SK-N-SH treated with all-trans-retinoic acid at 6 μM for 48 hours (cell line): ENCODE results near the gene RTN4RL1.

ENCODE experiments used
- ARNTL ChIP-seq: fragments of 450-650 bp; formaldehyde crosslinking; IDR thresholded peaks from 2 replicates; pipeline ENCODE4 v1.5.0; 2020; ENCODE audit warnings: low read depth, mild to moderate bottlenecking, moderate library complexity, borderline replicate concordance
- CREB5 ChIP-seq: fragments of 250-450 bp; sonication (Bioruptor Pico); IDR thresholded peaks from 2 replicates; pipeline ENCODE4 v1.5.1; 2020; ENCODE audit warnings: low read depth, mild to moderate bottlenecking, moderate library complexity
- ESRRG ChIP-seq: fragments of 250-450 bp; sonication (Bioruptor Pico); IDR thresholded peaks from 2 replicates; pipeline ENCODE4 v1.6.1; 2021; ENCODE audit warnings: mild to moderate bottlenecking
- OSR1 ChIP-seq: fragments of 250-450 bp; sonication (Bioruptor Pico); IDR thresholded peaks from 2 replicates; pipeline ENCODE4 v1.8.0; 2022; ENCODE audit warnings: moderate library complexity, mild to moderate bottlenecking, inconsistent platforms
- PATZ1 ChIP-seq: fragments of 250-450 bp; sonication (Bioruptor Pico); IDR thresholded peaks from 2 replicates; pipeline ENCODE4 v1.8.0; 2020; ENCODE audit warnings: mild to moderate bottlenecking, moderate library complexity, borderline replicate concordance
- SNAI2 ChIP-seq: fragments of 250-450 bp; sonication (Bioruptor Pico); IDR thresholded peaks from 2 replicates; pipeline ENCODE4 v1.5.0; 2020; ENCODE audit warnings: mild to moderate bottlenecking, moderate library complexity
- ZFP3 ChIP-seq: fragments of 250-450 bp; sonication (Bioruptor Pico); IDR thresholded peaks from 2 replicates; pipeline ENCODE4 v1.5.0; 2020; ENCODE audit warnings: mild to moderate bottlenecking, moderate library complexity
- ZNF565 ChIP-seq: fragments of 450-650 bp; formaldehyde crosslinking; conservative IDR thresholded peaks from 2 replicates; pipeline ENCODE4 v1.5.0; 2020; ENCODE audit warnings: low read depth, mild to moderate bottlenecking, moderate library complexity
- ZNF70 ChIP-seq: fragments of 450-650 bp; formaldehyde crosslinking; IDR thresholded peaks from 2 replicates; pipeline ENCODE4 v1.5.0; 2020; ENCODE audit warnings: mild to moderate bottlenecking, moderate library complexity
- TF ChIP-seq, protein P1 (sequence below): fragments of 250-450 bp; sonication (Bioruptor Pico); IDR thresholded peaks from 2 replicates; pipeline ENCODE4 v1.8.0; 2021; ENCODE audit warnings: low read depth, mild to moderate bottlenecking, moderate library complexity, borderline replicate concordance

DNA sequence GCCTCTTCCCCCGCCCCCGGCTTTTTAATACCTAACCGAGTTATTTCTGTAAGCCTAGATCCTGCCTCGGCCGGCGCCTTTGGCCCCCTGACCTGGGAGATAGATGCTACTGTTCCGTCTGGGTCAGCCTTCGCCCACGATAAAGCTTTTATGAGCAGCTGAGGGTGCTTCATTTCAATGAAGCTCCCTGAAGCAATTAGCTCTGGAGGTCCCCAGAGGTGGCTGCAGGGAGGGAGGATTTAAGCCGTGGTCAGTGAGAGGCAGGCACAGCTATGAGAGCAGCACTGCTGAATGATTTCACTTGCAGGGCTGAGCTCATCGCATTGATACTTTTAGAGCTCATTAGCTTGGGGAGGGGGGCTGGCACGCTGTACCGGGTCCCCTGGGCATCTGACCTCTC lies 105.9 kb downstream of the RTN4RL1 start:
- no peak for TF ChIP-seq ZNF565 (CRISPR knock-in tag)
- TF ChIP-seq CREB5 = no peak
- no peak for TF ChIP-seq ESRRG (CRISPR knock-in tag)
- no peak for TF ChIP-seq OSR1
- TF ChIP-seq ZNF70 (CRISPR knock-in tag) = no peak
- TF ChIP-seq, protein P1, sequence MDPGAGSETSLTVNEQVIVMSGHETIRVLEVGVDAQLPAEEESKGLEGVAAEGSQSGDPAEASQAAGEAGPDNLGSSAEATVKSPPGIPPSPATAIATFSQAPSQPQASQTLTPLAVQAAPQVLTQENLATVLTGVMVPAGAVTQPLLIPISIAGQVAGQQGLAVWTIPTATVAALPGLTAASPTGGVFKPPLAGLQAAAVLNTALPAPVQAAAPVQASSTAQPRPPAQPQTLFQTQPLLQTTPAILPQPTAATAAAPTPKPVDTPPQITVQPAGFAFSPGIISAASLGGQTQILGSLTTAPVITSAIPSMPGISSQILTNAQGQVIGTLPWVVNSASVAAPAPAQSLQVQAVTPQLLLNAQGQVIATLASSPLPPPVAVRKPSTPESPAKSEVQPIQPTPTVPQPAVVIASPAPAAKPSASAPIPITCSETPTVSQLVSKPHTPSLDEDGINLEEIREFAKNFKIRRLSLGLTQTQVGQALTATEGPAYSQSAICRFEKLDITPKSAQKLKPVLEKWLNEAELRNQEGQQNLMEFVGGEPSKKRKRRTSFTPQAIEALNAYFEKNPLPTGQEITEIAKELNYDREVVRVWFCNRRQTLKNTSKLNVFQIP = no peak
- TF ChIP-seq ARNTL (CRISPR knock-in tag) = no peak
- no peak for TF ChIP-seq PATZ1 (CRISPR knock-in tag)
- TF ChIP-seq ZFP3 (CRISPR knock-in tag) = no peak
- TF ChIP-seq SNAI2 (CRISPR knock-in tag) = no peak
